Measurements from ENCODE around the gene EDN3. TPM values are rescaled to one million over a fixed set of nuclear protein-coding genes. Genes with fewer than 3 reads are reported as not detected.

Gene EDN3
- total RNA-seq, 1 experiment from 2014 or later: not detected

DNA sequence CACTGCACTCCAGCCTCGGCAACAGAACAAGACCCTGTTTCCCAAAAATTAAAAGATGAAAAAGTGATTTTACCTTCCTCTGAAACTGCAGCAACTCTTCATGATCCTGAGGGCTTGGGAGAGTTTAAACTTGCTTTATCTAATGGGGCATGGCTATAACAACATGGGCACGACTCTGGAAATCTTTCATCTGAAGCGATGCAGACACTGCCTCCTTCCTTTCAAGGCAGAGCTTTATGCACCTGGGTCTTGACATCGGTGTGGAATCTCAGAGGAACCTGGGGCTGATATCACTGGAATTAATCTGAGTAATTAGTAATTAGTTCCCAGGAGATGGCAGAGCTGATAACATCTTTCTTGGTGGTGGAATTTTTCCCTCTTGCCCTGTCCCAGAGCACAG lies 52.1 kb downstream of the EDN3 start (continued):
- TF ChIP-seq, protein P1, sequence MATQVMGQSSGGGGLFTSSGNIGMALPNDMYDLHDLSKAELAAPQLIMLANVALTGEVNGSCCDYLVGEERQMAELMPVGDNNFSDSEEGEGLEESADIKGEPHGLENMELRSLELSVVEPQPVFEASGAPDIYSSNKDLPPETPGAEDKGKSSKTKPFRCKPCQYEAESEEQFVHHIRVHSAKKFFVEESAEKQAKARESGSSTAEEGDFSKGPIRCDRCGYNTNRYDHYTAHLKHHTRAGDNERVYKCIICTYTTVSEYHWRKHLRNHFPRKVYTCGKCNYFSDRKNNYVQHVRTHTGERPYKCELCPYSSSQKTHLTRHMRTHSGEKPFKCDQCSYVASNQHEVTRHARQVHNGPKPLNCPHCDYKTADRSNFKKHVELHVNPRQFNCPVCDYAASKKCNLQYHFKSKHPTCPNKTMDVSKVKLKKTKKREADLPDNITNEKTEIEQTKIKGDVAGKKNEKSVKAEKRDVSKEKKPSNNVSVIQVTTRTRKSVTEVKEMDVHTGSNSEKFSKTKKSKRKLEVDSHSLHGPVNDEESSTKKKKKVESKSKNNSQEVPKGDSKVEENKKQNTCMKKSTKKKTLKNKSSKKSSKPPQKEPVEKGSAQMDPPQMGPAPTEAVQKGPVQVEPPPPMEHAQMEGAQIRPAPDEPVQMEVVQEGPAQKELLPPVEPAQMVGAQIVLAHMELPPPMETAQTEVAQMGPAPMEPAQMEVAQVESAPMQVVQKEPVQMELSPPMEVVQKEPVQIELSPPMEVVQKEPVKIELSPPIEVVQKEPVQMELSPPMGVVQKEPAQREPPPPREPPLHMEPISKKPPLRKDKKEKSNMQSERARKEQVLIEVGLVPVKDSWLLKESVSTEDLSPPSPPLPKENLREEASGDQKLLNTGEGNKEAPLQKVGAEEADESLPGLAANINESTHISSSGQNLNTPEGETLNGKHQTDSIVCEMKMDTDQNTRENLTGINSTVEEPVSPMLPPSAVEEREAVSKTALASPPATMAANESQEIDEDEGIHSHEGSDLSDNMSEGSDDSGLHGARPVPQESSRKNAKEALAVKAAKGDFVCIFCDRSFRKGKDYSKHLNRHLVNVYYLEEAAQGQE (IDR thresholded peaks at IDR 0.05; ENCODE audit: low read depth): no peak
- TF ChIP-seq TCF7L2 (IDR thresholded peaks at IDR 0.05; ENCODE audit: borderline replicate concordance, extremely low read depth, insufficient read depth, insufficient read length) (no peak), EZH2 (IDR thresholded peaks at IDR 0.05) (no peak), POLR2A (IDR thresholded peaks at IDR 0.05; ENCODE audit: borderline replicate concordance, extremely low read depth, insufficient read depth, insufficient read length) (no peak), POLR2AphosphoS5 (IDR thresholded peaks at IDR 0.05; ENCODE audit: low read depth, low read length) (no peak), EZH2phosphoT487 (IDR thresholded peaks at IDR 0.05; ENCODE audit: borderline replicate concordance) (no peak)
- TF ChIP-seq, protein P2, sequence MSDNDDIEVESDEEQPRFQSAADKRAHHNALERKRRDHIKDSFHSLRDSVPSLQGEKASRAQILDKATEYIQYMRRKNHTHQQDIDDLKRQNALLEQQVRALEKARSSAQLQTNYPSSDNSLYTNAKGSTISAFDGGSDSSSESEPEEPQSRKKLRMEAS (IDR thresholded peaks at IDR 0.05): no peak

DNA sequence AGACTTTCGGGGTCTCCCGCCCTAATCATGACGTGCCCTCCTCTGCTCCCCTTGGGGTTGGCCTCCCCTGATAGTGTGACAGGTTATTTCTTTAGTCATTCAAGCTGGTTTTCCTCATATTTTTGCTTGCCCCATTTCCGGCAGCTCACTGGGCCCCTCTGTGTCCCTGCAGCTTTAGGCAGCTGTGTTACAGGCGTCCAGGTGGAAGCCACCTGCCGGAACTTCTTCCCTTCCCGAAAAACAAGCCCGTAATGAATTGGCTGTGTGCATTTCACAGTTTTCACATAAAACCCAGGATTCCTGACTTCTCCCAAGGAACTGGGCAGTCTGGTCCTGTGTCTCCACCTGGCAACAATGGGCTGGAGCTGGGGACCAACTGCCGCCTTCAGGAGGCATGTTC lies 52.6 kb downstream of the EDN3 start:
- ChIA-PET RAD21 (ENCODE audit: low non-redundant PET in 1 of 2, low total read pairs in 2 of 2, uncharacterized antibody in 2 of 2, unreplicated experiment in 2 of 2) (no interaction called here), CTCF (no interaction called here), POLR2A (no interaction called here)
- H3K79me2 ChIP-seq (ENCODE audit: insufficient read depth, low read length): no peaks in the 10 kb centered on the region
- H2AFZ ChIP-seq (ENCODE audit: low read depth, low read length, poor library complexity, severe bottlenecking): no peak overlapping the region
- no peaks in the 10 kb centered on the region for H3K36me3 ChIP-seq (ENCODE audit: control insufficient read depth in 1 of 2, insufficient read depth in 2 of 2, low read length in 2 of 2)
- no peak overlapping the region for H3K27ac ChIP-seq (ENCODE audit: low read depth, low read length)
- BruUV-seq (replicated peaks): no TSS peak
- intact Hi-C loops (cut with micrococcal nuclease): no loop called here
- H4K20me1 ChIP-seq (ENCODE audit: insufficient read depth): no peaks in the 10 kb centered on the region
- no peak for ATAC-seq
- H3K4me3 ChIP-seq (replicated peaks in 1 of 2; ENCODE audit: low read depth in 1 of 2, low read length in 2 of 2): no peak overlapping the region
- H3K9me2 ChIP-seq (ENCODE audit: insufficient read depth): no peaks in the 10 kb centered on the region
- no peak for DNase-seq (ENCODE audit: low read depth, low spot score)
- H3K9me3 ChIP-seq (ENCODE audit: control insufficient read depth in 1 of 2, insufficient read depth in 1 of 2, low read depth in 1 of 2, low read length in 2 of 2): no peaks in the 10 kb centered on the region
- peaks cover 8% of the 10 kb centered on the region; the same call in 1 of the 2 replicates for H3K27me3 ChIP-seq (ENCODE audit: insufficient read depth, low read length)
- no peak overlapping the region for H3K9ac ChIP-seq (ENCODE audit: low read length)
- no peak overlapping the region for H3K4me2 ChIP-seq (ENCODE audit: low read length)
- H3K4me1 ChIP-seq (ENCODE audit: control insufficient read depth in 1 of 2, insufficient read depth in 2 of 2, low read length in 2 of 2): no peaks in the 10 kb centered on the region
- TF ChIP-seq, protein P1 (IDR thresholded peaks at IDR 0.05; ENCODE audit: low read depth): no peak
- TF ChIP-seq EGR1 (IDR thresholded peaks at IDR 0.05; ENCODE audit: low read depth) (no peak), SRF (IDR thresholded peaks at IDR 0.05; ENCODE audit: low read depth) (no peak), TCF7L2 (IDR thresholded peaks at IDR 0.05; ENCODE audit: borderline replicate concordance, extremely low read depth, insufficient read depth, insufficient read length) (no peak), ZNF274 (IDR thresholded peaks at IDR 0.05; ENCODE audit: low read depth, low read length) (no peak), ZFX (IDR thresholded peaks at IDR 0.05) (no peak), POLR2A (IDR thresholded peaks at IDR 0.05; ENCODE audit: borderline replicate concordance, extremely low read depth, insufficient read depth, insufficient read length) (no peak), YY1 (IDR thresholded peaks at IDR 0.05; ENCODE audit: extremely low read depth, insufficient replicate concordance, low read depth, low read length) (no peak), CBX3 (IDR thresholded peaks at IDR 0.05; ENCODE audit: low read depth) (no peak), RAD21 (IDR thresholded peaks at IDR 0.05; ENCODE audit: low read depth) (no peak)
- TF ChIP-seq, protein P3, sequence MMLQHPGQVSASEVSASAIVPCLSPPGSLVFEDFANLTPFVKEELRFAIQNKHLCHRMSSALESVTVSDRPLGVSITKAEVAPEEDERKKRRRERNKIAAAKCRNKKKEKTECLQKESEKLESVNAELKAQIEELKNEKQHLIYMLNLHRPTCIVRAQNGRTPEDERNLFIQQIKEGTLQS (IDR thresholded peaks at IDR 0.05): no peak

All from HCT116 (cell line).